Neural progenitor cell (in vitro differentiated cells): ENCODE measurements around the gene ATOH7. TPM values are rescaled to one million over a fixed set of nuclear protein-coding genes. Genes with fewer than 3 reads are reported as not detected.
"Not testable (repeated sequence)": the region's sequence is repeated elsewhere in the genome, so short reads cannot be mapped to it uniquely, and the experiment has no call there.

Experiments
- DNase-seq: peaks from one replicate; pipeline ENCODE4 v3.0.0-alpha.2; 2016; ENCODE audit warnings: low spot score
- H2AFZ ChIP-seq: fragments of 200-600 bp; sonication (generic); replicated peaks from 2 replicates; pipeline ENCODE4 v1.6.1; 2016; ENCODE audit warnings: antibody characterized with exemption
- H3F3A ChIP-seq: fragments of 200-600 bp; sonication (generic); 2 replicates; pipeline ENCODE4 v1.6.1; 2016; ENCODE audit warnings: antibody characterized with exemption, low read depth
- H3K27ac ChIP-seq: fragments of 200-600 bp; sonication (generic); 2 replicates; pipeline ENCODE4 v1.5.1; 2016; ENCODE audit warnings: mild to moderate bottlenecking
- H3K27me3 ChIP-seq: fragments of 200-600 bp; sonication (generic); 2 replicates; pipeline ENCODE4 v1.6.1; 2016; ENCODE audit warnings: mild to moderate bottlenecking, moderate library complexity
- H3K36me3 ChIP-seq: fragments of 200-600 bp; sonication (generic); 2 replicates; pipeline ENCODE4 v1.5.1; 2016
- H3K4me1 ChIP-seq: fragments of 200-600 bp; sonication (generic); 2 replicates; pipeline ENCODE4 v1.6.1; 2016; ENCODE audit warnings: mixed run types
- H3K4me2 ChIP-seq: fragments of 200-600 bp; sonication (generic); 2 replicates; pipeline ENCODE4 v1.6.1; 2016
- H3K4me3 ChIP-seq: fragments of 200-600 bp; sonication (generic); 2 replicates; pipeline ENCODE4 v1.5.1; 2016
- H3K79me2 ChIP-seq: fragments of 200-600 bp; sonication (generic); 2 replicates; pipeline ENCODE4 v1.6.1; 2016; ENCODE audit warnings: low read depth
- H3K9ac ChIP-seq: fragments of 200-600 bp; sonication (generic); 2 replicates; pipeline ENCODE4 v1.6.1; 2016
- H3K9me3 ChIP-seq: fragments of 200-600 bp; sonication (generic); 2 replicates; pipeline ENCODE4 v1.5.1; 2016; ENCODE audit warnings: low read depth
- H4K20me1 ChIP-seq: fragments of 200-600 bp; sonication (generic); 2 replicates; pipeline ENCODE4 v1.6.1; 2016; ENCODE audit warnings: low read depth
- H3K27ac Mint-ChIP-seq: 3 replicates; pipeline ENCODE4 v1.8.0; 2021; ENCODE audit warnings: mixed read lengths
- H3K27me3 Mint-ChIP-seq: 2 replicates; pipeline ENCODE4 v1.8.0; 2022; ENCODE audit warnings: low read depth, mild to moderate bottlenecking, inconsistent platforms, moderate library complexity, mixed read lengths; ENCODE audit not compliant: insufficient read depth
- H3K36me3 Mint-ChIP-seq: 3 replicates; pipeline ENCODE4 v1.8.0; 2021; ENCODE audit warnings: mixed read lengths
- H3K4me1 Mint-ChIP-seq: 3 replicates; pipeline ENCODE4 v1.8.0; 2021; ENCODE audit warnings: mixed read lengths
- H3K4me3 Mint-ChIP-seq: 3 replicates; pipeline ENCODE4 v1.8.0; 2021; ENCODE audit warnings: mild to moderate bottlenecking, moderate library complexity, mixed read lengths
- H3K9me3 Mint-ChIP-seq: 3 replicates; pipeline ENCODE4 v1.8.0; 2020; ENCODE audit warnings: mixed read lengths
- EZH2 ChIP-seq: fragments of 200-600 bp; sonication (generic); IDR thresholded peaks from 2 replicates; pipeline ENCODE4 v1.6.1; 2017; ENCODE audit warnings: antibody characterized with exemption, mild to moderate bottlenecking, moderate library complexity
- EZH2phosphoT487 ChIP-seq: fragments of 200-600 bp; sonication (generic); IDR thresholded peaks from 2 replicates; pipeline ENCODE4 v1.6.1; 2017; ENCODE audit warnings: antibody characterized with exemption
- total RNA-seq: library from RNA; depleted of rRNA; stranded (reverse); fragments of >200 nt; gene quantifications from 2 replicates; pipeline ENCODE4 v1.2.3, GENCODE V29; 2015; ENCODE audit warnings: low replicate concordance
- TF ChIP-seq, protein P1 (sequence below): fragments of 200-600 bp; sonication (generic); IDR thresholded peaks from 2 replicates; pipeline ENCODE4 v1.5.1; 2017; ENCODE audit warnings: antibody characterized with exemption, mild to moderate bottlenecking

ATOH7 gene
- 0.93 TPM in 1 of 2 replicates, not detected in the other for total RNA-seq

DNA sequence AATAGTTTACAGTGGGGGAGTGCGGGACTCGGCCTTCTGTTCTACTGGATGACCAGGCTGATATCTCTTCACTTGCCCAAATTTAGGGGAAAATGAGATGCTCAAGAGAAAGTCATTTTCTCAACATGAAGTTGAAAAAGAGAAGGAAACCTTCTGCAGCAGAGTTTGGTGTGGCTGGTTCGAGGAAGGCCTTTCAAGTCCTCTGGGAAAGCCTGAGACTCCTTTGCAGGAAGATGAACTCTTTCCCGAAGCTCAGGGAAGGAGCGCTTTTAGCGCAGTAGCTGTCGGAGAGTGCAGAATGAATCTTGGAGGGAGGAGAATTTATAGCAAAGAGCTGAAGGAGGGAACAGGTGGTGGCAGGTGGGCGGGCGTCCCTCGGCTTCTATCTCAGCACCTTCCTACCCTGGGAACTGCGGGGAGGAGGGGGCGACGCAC, at the start of gene ATOH7:
ATOH7 (minus strand) TSS at position 297 of the 435 bp plus-strand sequence. CDS start 436 bp downstream, outside the sequence.
- peaks cover 17% of the 10 kb centered on the region for H3K4me1 Mint-ChIP-seq
- no peaks in the 10 kb centered on the region for H3K79me2 ChIP-seq
- H3K9me3 Mint-ChIP-seq: no peaks in the 10 kb centered on the region
- H3K27me3 ChIP-seq: peaks cover 47% of the 10 kb centered on the region
- H3K9ac ChIP-seq: no peak within 1 kb of the TSS
- no peak within 1 kb of the TSS for H3K27ac ChIP-seq
- peak within 1 kb of the TSS; percentile 83 for H3K4me3 Mint-ChIP-seq
- peak; percentile 47 for DNase-seq
- peak within 1 kb of the TSS; percentile 83 for H3K4me2 ChIP-seq
- H3F3A ChIP-seq: peaks cover 18% of the 10 kb centered on the region
- no peaks in the 10 kb centered on the region for H3K9me3 ChIP-seq
- H3K4me1 ChIP-seq: peaks cover 9% of the 10 kb centered on the region
- TF ChIP-seq, protein P1, sequence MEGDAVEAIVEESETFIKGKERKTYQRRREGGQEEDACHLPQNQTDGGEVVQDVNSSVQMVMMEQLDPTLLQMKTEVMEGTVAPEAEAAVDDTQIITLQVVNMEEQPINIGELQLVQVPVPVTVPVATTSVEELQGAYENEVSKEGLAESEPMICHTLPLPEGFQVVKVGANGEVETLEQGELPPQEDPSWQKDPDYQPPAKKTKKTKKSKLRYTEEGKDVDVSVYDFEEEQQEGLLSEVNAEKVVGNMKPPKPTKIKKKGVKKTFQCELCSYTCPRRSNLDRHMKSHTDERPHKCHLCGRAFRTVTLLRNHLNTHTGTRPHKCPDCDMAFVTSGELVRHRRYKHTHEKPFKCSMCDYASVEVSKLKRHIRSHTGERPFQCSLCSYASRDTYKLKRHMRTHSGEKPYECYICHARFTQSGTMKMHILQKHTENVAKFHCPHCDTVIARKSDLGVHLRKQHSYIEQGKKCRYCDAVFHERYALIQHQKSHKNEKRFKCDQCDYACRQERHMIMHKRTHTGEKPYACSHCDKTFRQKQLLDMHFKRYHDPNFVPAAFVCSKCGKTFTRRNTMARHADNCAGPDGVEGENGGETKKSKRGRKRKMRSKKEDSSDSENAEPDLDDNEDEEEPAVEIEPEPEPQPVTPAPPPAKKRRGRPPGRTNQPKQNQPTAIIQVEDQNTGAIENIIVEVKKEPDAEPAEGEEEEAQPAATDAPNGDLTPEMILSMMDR: no peak
- TF ChIP-seq EZH2phosphoT487 (no peak), EZH2 (no peak)
- H3K27me3 Mint-ChIP-seq: peaks cover 7% of the 10 kb centered on the region
- no peaks in the 10 kb centered on the region for H4K20me1 ChIP-seq
- peak within 1 kb of the TSS; percentile 27 for H3K27ac Mint-ChIP-seq
- peak within 1 kb of the TSS; percentile 100 for H2AFZ ChIP-seq
- no peaks in the 10 kb centered on the region for H3K36me3 ChIP-seq
- peak within 1 kb of the TSS; percentile 57 for H3K4me3 ChIP-seq
- no peaks in the 10 kb centered on the region for H3K36me3 Mint-ChIP-seq

DNA sequence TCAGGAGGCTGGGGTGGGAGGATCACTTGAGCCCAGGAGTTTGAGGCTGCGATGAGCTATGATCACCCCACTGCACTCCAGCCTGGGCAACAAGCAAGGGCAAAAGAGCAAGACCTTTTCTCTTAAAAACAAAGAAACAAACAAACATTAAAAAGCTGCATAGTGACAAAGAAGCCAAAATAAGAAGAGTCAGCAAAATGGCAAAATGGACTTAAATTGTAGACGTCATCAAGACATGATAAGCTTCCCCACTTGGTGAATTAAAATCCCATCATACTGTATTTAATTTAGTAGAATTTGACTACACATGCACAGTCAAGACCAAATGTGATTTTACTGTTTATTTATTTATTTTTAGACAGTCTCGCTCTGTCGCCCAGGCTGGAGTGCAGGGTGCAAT, 48.8 kb upstream of the ATOH7 start:
- Histone ChIP-seq H3K9ac (no peak overlapping the region), H3K79me2 (no peaks in the 10 kb centered on the region), H3K4me2 (no peak overlapping the region), H3K9me3 (peaks cover 9% of the 10 kb centered on the region), H3K36me3 (no peaks in the 10 kb centered on the region), H3K27me3 (no peaks in the 10 kb centered on the region), H3K27ac (no peak overlapping the region), H2AFZ (no peak overlapping the region), H3K4me1 (peaks cover 15% of the 10 kb centered on the region), H3F3A (peaks cover 23% of the 10 kb centered on the region), H3K4me3 (no peak overlapping the region), H4K20me1 (no peaks in the 10 kb centered on the region)
- Mint-ChIP-seq H3K4me3 (no peak overlapping the region), H3K27me3 (peaks cover 10% of the 10 kb centered on the region), H3K36me3 (peaks cover 14% of the 10 kb centered on the region), H3K9me3 (peaks cover 39% of the 10 kb centered on the region), H3K4me1 (peaks cover 17% of the 10 kb centered on the region), H3K27ac (no peak overlapping the region)
- no peak for DNase-seq
- TF ChIP-seq, protein P1: no peak
- TF ChIP-seq EZH2phosphoT487: no peak
- no peak for TF ChIP-seq EZH2

DNA sequence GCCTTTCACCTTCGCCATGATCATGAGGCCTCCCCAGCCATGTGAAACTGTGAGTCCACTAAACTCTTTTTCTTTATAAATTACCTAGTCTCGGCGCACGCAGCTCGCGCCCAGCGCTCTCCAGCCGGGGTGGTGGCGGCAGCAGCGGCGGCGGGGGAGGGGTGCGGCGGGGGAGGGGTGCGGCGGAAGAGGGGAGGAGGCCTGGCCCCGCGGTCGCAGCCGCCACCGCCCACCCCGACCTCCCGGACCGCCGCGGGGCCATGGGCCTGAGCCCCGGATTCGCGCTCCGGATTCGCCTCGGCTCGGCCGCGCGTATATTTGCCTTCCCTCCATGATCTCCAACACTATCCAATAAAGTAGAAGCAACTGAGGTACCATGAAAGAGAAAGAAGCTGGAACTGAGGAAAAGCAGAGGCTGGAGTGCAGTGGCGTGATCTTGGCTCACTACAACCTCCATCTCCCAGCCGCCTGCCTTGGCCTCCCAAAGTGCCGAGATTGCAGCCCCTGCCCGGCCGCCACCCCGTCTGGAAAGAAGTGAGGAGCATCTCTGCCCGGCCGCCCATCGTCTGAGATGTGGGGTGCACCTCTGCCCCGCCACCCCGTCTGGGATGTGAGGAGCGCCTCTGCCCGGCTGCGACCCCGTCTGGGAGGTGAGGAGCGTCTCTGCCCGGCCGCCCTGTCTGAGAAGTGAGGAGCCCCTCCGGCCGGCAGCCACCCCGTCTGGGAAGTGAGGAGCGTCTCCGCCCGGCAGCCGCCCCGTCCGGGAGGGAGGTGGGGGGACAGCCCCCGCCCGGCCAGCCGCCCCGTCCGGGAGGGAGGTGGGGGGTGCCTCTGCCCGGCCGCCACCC, 47.2 kb upstream of the ATOH7 start:
- not testable (repeated sequence) for H4K20me1 ChIP-seq, H3K4me1 ChIP-seq, H3K27ac Mint-ChIP-seq, H3K4me2 ChIP-seq, H3K9me3 ChIP-seq, H2AFZ ChIP-seq, H3K27me3 Mint-ChIP-seq, H3K4me1 Mint-ChIP-seq, H3K4me3 ChIP-seq, H3K9ac ChIP-seq, H3K27me3 ChIP-seq, H3K79me2 ChIP-seq, DNase-seq, H3K36me3 ChIP-seq, H3K27ac ChIP-seq, H3K4me3 Mint-ChIP-seq
- H3K36me3 Mint-ChIP-seq: peaks cover 15% of the 10 kb centered on the region
- H3F3A ChIP-seq: peaks cover 13% of the 10 kb centered on the region
- H3K9me3 Mint-ChIP-seq: peaks cover 41% of the 10 kb centered on the region

DNA sequence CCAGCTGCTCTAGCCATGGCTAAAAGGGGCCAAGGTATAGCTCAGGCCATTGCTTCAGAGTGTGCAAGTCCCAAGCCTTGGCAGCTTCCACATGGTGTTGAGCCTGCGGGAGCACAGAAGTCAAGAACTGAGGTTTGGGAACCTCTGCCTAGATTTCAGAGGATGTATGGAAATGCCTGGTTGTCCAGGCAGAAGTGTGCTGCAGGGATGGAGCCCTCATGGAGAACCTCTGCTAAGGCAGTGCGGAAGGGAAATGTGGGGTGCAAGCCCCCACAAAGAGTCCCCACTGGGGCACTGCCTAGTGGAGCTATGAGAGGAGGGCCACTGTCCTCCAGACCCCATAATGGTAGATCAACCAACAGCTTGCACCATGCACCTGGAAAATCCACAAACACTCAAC, 45.9 kb upstream of the ATOH7 start:
- not testable (repeated sequence) for H3K9ac ChIP-seq, H3K4me3 Mint-ChIP-seq, H3K79me2 ChIP-seq, H3K4me1 Mint-ChIP-seq, H3K27ac Mint-ChIP-seq, H3F3A ChIP-seq, H3K4me2 ChIP-seq, H3K4me3 ChIP-seq, H3K27me3 ChIP-seq, H3K27me3 Mint-ChIP-seq, H2AFZ ChIP-seq, H3K36me3 ChIP-seq, DNase-seq, H4K20me1 ChIP-seq, H3K27ac ChIP-seq, H3K9me3 ChIP-seq, H3K4me1 ChIP-seq
- H3K9me3 Mint-ChIP-seq: peaks cover 45% of the 10 kb centered on the region
- H3K36me3 Mint-ChIP-seq: peaks cover 15% of the 10 kb centered on the region
